ENCODE data around the gene ERLEC1. TPM values are rescaled to one million over a fixed set of nuclear protein-coding genes. Genes with fewer than 3 reads are reported as not detected.

The ERLEC1 gene
- total RNA-seq, 1 experiment from 2014 or later: 56.8 TPM

DNA sequence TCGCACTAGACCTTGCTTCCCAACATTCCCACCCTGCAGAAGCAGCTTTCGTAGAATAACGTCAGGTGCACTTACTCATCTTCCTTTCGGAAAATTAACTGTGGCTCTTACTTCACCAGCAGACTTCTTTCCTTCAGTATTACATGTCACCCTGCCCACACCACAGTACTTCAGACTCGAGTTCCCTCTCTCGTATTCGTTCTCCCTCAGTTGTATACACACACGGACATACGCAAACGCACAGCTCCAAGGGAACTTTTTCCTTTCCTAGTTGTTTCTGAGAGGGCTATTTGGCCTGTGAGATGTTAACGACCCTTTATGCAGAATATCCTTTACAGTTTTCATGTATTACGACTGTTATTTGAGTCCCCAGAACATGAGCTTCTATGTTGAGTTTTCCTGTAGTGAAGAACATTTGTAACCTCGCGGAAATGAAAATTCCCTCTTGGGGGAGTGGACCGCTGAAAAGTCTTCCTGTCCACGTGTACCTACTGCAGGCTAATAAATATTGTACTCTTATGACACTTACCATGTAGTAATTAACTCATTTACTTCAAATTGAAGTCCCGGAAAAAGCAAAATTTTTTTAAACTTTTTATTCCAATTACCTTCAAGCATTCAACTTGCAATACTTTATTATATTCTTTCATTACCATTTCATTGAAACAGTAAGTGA lies 908 bp downstream of the ERLEC1 start:
- peak overlapping the region; percentile 52 for H3K27ac ChIP-seq (ENCODE audit: low read length)
- ChIA-PET POLR2A (ENCODE audit: unreplicated experiment) (interaction anchor here (0.6 kb wide), 1 partner anchor 372 kb away, joined by 4 read pairs; no protein-coding TSS in a partner anchor), CTCF (no interaction called here)
- no peaks in the 10 kb centered on the region for H3K27me3 ChIP-seq (ENCODE audit: low read length)
- TF ChIP-seq EZH2phosphoT487 (IDR thresholded peaks at IDR 0.05; ENCODE audit: borderline replicate concordance, low read length) (no peak), EZH2 (IDR thresholded peaks at IDR 0.05; ENCODE audit: low read length, unreplicated experiment) (no peak)
- TF ChIP-seq, protein P1, sequence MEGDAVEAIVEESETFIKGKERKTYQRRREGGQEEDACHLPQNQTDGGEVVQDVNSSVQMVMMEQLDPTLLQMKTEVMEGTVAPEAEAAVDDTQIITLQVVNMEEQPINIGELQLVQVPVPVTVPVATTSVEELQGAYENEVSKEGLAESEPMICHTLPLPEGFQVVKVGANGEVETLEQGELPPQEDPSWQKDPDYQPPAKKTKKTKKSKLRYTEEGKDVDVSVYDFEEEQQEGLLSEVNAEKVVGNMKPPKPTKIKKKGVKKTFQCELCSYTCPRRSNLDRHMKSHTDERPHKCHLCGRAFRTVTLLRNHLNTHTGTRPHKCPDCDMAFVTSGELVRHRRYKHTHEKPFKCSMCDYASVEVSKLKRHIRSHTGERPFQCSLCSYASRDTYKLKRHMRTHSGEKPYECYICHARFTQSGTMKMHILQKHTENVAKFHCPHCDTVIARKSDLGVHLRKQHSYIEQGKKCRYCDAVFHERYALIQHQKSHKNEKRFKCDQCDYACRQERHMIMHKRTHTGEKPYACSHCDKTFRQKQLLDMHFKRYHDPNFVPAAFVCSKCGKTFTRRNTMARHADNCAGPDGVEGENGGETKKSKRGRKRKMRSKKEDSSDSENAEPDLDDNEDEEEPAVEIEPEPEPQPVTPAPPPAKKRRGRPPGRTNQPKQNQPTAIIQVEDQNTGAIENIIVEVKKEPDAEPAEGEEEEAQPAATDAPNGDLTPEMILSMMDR (conservative IDR thresholded peaks at IDR 0.05; ENCODE audit: low read depth, low read length): no peak
- BruUV-seq (replicated peaks): TSS peak; percentile 59
- H3F3A ChIP-seq (ENCODE audit: low read length, unreplicated experiment): no peaks in the 10 kb centered on the region
- H3K4me3 ChIP-seq (ENCODE audit: low read length): peak overlapping the region; percentile 96
- H2AFZ ChIP-seq (ENCODE audit: low read length): peak overlapping the region; percentile 89
- peak; percentile 23 for ATAC-seq
- peaks cover 89% of the 10 kb centered on the region for H3K79me2 ChIP-seq (ENCODE audit: low read length)
- no peaks in the 10 kb centered on the region for H3K36me3 ChIP-seq (ENCODE audit: low read depth, low read length)
- H4K20me1 ChIP-seq (ENCODE audit: low read length): 0 out of 2 replicates have a peak, but pooled peaks cover 3% of the 10 kb centered on the region
- peak overlapping the region; percentile 88 for H3K4me2 ChIP-seq (ENCODE audit: low read length)
- peak; percentile 36 for DNase-seq
- H3K9me3 ChIP-seq (ENCODE audit: low read length): no peaks in the 10 kb centered on the region
- H3K4me1 ChIP-seq (ENCODE audit: insufficient read depth, low read length): peaks cover 15% of the 10 kb centered on the region
- H3K9ac ChIP-seq (ENCODE audit: low read length): peak overlapping the region; percentile 83
- no peaks in the 10 kb centered on the region for H3K9me2 ChIP-seq (replicated peaks; ENCODE audit: low read length)
- intact Hi-C loops (cut with micrococcal nuclease): no loop called here

DNA sequence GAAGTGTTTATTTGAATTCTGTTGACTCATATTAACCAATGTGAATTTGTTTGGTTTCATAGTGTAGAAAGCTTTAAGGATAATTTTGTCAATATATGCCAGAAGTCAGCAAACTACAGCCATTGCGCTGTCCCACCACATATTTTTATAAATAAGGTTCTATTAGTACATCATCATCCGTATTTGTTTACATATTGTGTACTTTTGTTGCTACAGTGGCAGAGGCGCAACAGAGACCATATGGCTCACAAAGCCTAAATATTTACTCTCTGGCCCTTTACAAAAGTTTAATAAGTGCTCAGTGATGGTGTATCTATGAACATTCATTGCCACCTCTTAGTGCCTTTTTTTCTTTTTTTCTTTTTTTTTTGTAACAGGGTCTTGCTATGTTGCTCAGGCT lies 6.4 kb downstream of the ERLEC1 start:
- Histone ChIP-seq H3K4me3 (ENCODE audit: low read length) (no peak overlapping the region), H4K20me1 (ENCODE audit: low read length) (0 out of 2 replicates have a peak, but pooled peaks cover 3% of the 10 kb centered on the region), H3F3A (ENCODE audit: low read length, unreplicated experiment) (no peaks in the 10 kb centered on the region), H3K79me2 (ENCODE audit: low read length) (peaks cover 39% of the 10 kb centered on the region), H3K9me2 (replicated peaks; ENCODE audit: low read length) (no peaks in the 10 kb centered on the region), H3K4me1 (ENCODE audit: insufficient read depth, low read length) (peaks cover 3% of the 10 kb centered on the region; the same call in 1 of the 2 replicates), H2AFZ (ENCODE audit: low read length) (no peak overlapping the region), H3K9ac (ENCODE audit: low read length) (no peak overlapping the region), H3K36me3 (ENCODE audit: low read depth, low read length) (peaks cover 10% of the 10 kb centered on the region; the same call in 1 of the 2 replicates), H3K27ac (ENCODE audit: low read length) (no peak overlapping the region), H3K4me2 (ENCODE audit: low read length) (no peak overlapping the region), H3K27me3 (ENCODE audit: low read length) (no peaks in the 10 kb centered on the region), H3K9me3 (ENCODE audit: low read length) (no peaks in the 10 kb centered on the region)
- ChIA-PET POLR2A (ENCODE audit: unreplicated experiment) (no interaction called here), CTCF (no interaction called here)
- TF ChIP-seq EZH2phosphoT487 (IDR thresholded peaks at IDR 0.05; ENCODE audit: borderline replicate concordance, low read length): no peak
- TF ChIP-seq EZH2 (IDR thresholded peaks at IDR 0.05; ENCODE audit: low read length, unreplicated experiment): no peak
- TF ChIP-seq, protein P1 (conservative IDR thresholded peaks at IDR 0.05; ENCODE audit: low read depth, low read length): no peak
- ATAC-seq (no peak), DNase-seq (no peak)
- intact Hi-C loops (cut with micrococcal nuclease): no loop called here
- no TSS peak for BruUV-seq (replicated peaks)

DNA sequence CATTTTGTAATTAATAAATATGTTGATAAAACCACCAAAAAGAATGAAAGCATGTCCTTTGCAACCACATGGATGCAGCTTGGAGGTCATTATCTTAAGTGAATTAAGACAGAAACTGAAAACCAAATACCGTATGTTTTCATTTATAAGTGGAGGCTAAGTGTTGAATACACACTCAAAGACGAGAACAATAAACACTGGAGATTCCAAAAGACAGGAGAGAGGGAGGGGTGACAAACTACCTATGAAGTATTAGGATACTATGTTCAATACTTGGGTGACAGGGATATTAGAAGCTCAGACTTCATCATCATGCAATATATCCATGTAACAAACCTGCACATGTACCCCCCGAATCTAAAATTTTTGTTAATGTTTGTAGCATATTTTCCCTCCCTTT lies 7.0 kb downstream of the ERLEC1 start:
- TF ChIP-seq EZH2 (IDR thresholded peaks at IDR 0.05; ENCODE audit: low read length, unreplicated experiment): no peak
- no peak for TF ChIP-seq EZH2phosphoT487 (IDR thresholded peaks at IDR 0.05; ENCODE audit: borderline replicate concordance, low read length)
- TF ChIP-seq, protein P1 (conservative IDR thresholded peaks at IDR 0.05; ENCODE audit: low read depth, low read length): no peak
- Histone ChIP-seq H3K9me2 (replicated peaks; ENCODE audit: low read length) (no peaks in the 10 kb centered on the region), H3K9ac (ENCODE audit: low read length) (no peak overlapping the region), H3K36me3 (ENCODE audit: low read depth, low read length) (peaks cover 10% of the 10 kb centered on the region; the same call in 1 of the 2 replicates), H3K4me3 (ENCODE audit: low read length) (no peak overlapping the region), H3K4me2 (ENCODE audit: low read length) (no peak overlapping the region), H3K79me2 (ENCODE audit: low read length) (peaks cover 34% of the 10 kb centered on the region), H3K9me3 (ENCODE audit: low read length) (no peaks in the 10 kb centered on the region), H3K27me3 (ENCODE audit: low read length) (no peaks in the 10 kb centered on the region), H2AFZ (ENCODE audit: low read length) (no peak overlapping the region), H3F3A (ENCODE audit: low read length, unreplicated experiment) (no peaks in the 10 kb centered on the region), H3K27ac (ENCODE audit: low read length) (no peak overlapping the region), H3K4me1 (ENCODE audit: insufficient read depth, low read length) (no peaks in the 10 kb centered on the region), H4K20me1 (ENCODE audit: low read length) (0 out of 2 replicates have a peak, but pooled peaks cover 3% of the 10 kb centered on the region)
- DNase-seq (no peak), ATAC-seq (no peak)
- intact Hi-C loops (cut with micrococcal nuclease): no loop called here
- CTCF ChIA-PET: no interaction called here
- POLR2A ChIA-PET (ENCODE audit: unreplicated experiment): no interaction called here
- BruUV-seq (replicated peaks): no TSS peak

Measured in PC-3 (cell line).